ENCODE measurements around the gene HOXB8.
A peak's percentile ranks its signal among the peaks of the same experiment; 100 is the strongest.

The HOXB8 gene

GRCh38 chr17:48567209-48567608, 47.9 kb downstream of the HOXB8 start:
- no peak for DNase-seq

GRCh38 chr17:48566717-48567116, 48.4 kb downstream of the HOXB8 start:
- DNase-seq, result no peak

- no peak for DNase-seq
Measured at GRCh38 chr17:48565925-48566710, 49.0 kb downstream of the HOXB8 start.

- no peak for DNase-seq
Measured at GRCh38 chr17:48565022-48565554, 50.0 kb downstream of the HOXB8 start.

GRCh38 chr17:48564188-48565021, 50.7 kb downstream of the HOXB8 start:
- peak; percentile 53 for DNase-seq

GRCh38 chr17:48563867-48564187, 51.3 kb downstream of the HOXB8 start:
- DNase-seq, result no peak

GRCh38 chr17:48563385-48563838, 51.7 kb downstream of the HOXB8 start:
- DNase-seq, result no peak

GRCh38 chr17:48562934-48563333, 52.2 kb downstream of the HOXB8 start:
- no peak for DNase-seq
